GM18505 (cell line): ENCODE measurements around the gene WDHD1.
"Not testable (repeated sequence)": the region's sequence is repeated elsewhere in the genome, so short reads cannot be mapped to it uniquely, and the experiment has no call there.

Experiments used
- ATAC-seq: cut with Tn5 transposase; IDR thresholded peaks from one replicate; pipeline ENCODE4 v1.9.1; 2021; ENCODE audit not compliant: unreplicated experiment
- POLR2A ChIP-seq: IDR thresholded peaks from 4 replicates; pipeline ENCODE4 v1.6.1; 2011; ENCODE audit warnings: borderline replicate concordance; ENCODE audit not compliant: insufficient read depth, insufficient read length; ENCODE audit errors: extremely low read depth

The WDHD1 gene

DNA sequence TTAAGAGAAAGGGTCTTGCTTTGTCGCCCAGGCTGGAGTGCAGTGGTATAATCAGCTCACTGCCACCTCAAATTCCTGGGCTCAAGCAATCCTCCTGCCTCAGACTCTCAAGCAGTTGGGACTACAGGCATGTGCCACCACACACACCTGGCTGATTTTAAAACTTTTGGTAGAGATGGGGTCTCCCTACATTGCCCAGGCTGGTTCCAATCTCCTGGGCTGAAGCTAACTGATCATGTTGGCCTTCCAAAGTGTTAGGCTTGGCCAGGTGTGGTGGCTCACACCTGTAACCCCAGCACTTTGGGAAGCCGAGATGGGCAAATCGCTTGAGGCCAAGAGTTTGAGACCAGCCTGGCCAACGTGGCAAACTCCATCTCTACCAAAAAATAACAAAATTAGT lies 80.4 kb downstream of the WDHD1 start:
- no peak for TF ChIP-seq POLR2A
- no peak for ATAC-seq

DNA sequence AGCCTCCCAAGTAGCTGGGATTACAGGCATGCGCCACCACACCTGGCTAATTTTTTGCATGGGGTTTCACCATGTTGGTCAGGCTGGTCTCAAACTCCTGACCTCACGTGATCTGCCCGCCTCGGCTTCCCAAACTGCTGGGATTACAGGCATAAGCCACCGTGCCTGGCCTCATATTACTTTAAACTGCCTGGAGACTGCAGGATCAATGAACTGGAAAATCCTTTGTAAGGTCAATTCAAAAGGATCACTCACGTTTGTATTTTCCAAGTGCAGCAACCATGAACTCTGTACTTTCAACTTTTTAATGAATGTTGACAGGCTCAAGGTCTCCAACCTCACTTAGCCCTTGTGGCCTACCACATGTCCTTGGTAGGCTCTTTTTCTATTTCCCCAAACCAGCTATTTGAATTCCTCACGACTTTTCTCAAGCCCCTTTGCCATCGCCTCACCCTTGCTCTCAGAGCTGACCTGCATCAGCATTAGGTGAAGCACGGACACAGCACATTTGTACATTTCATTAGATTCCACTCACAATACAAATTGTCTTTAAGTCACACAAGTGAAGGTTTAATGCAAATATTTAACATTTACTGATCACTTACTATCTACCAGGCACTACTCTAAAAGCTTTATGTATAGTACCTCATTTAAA lies 82.0 kb downstream of the WDHD1 start:
- TF ChIP-seq POLR2A = no peak

DNA sequence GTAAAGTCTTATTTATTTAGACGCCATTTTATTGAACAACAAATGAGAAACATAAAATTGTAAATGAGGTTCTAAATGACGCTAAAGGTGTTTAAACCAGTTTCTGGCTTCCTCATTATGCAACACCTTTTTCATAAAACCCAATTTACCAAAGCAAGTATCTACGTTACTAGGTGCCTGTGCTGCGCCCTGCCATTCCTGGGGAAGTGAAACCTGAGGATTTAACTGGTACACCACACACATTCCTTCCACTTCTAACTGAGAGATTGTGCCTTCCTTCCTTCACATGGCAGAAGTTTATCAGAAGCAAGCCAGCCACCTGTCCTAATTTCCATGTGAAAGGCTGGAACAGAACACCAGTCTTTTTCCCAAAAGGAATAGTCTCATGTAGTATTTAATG lies 84.0 kb downstream of the WDHD1 start:
- no peak for TF ChIP-seq POLR2A
- no peak for ATAC-seq

More for the DNA sequence above, 82.0 kb downstream of the WDHD1 start:
- ATAC-seq = no peak

DNA sequence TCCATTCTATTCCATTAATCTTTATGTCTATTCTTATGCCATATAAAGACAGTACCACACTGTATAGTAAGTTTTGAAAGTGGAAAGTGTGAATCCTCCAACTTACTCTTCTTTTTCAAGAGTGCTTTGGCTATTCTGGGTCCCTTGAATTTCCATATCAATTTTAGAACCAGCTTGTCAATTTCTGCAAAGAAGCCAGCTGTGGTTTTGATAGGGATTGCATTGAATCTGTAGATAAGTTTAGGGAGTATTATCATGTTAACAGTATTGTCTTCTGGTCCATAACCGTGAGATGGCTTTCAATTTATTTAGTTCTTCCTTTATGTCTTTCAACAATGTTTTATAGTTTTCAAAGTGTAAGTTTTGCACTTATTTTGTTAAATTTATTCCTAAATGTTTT lies 90.1 kb downstream of the WDHD1 start:
- ATAC-seq = no peak
- TF ChIP-seq POLR2A = no peak

- no peak for ATAC-seq
- no peak for TF ChIP-seq POLR2A
Observed at GRCh38 chr14:54935958-54936357, 90.9 kb downstream of the WDHD1 start.

GRCh38 chr14:54935100-54935499 lies 91.8 kb downstream of the WDHD1 start:
- TF ChIP-seq POLR2A = no peak
- no peak for ATAC-seq

DNA sequence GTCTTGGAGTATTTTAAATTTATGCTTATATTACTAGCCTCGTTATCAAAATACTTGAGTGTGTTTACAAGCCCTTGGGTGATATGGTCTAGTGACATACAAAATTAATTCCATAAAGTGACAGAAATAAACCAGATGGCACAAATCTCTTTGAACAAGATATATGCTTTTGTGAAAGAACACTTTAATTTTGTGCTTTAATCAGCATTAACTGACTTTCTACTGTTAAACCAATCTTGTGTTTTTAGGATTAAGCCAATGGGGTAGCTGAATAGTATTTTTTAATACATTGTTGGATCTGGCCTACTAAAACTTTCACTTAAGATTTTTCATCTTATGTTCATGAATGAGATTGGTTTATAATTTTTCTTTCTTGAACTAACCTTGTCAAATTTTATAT lies 93.9 kb downstream of the WDHD1 start:
- TF ChIP-seq POLR2A = no peak
- no peak for ATAC-seq

DNA sequence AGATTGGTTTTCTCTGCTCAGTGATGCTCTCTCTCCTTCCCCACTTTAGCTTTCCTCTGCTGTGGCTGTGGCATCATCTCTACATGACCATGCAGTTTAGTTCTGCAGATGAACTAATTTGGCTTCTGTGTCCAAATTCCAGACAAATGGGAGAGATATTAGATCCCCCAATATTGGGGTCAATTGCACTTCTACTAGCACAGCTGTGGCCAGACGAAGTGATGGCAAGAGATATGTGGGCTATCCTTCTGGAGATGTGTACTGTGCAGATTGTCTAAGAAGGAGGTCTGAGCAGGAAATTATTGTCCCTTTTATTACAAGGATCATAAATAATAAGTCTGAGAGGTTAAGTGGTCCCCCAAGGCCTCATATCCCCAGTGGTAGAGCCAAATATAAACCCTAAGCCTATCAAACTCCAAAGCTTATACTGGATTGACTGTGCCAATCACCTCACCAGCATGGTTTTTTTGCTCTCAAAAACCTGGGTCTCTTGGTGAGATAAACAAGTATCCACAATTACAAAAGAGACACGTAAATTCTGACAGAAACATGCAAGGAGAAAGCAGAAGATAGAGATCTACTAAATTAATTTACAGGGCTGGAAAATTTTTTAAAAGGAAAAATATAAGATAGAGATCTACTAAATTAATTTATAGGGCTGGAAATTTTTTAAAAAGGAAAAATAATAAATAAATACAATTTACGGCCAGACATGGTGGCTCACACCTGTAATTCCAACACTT lies 95.1 kb downstream of the WDHD1 start:
- no peak for TF ChIP-seq POLR2A
- ATAC-seq = no peak

GRCh38 chr14:54931101-54931500 lies 95.8 kb downstream of the WDHD1 start:
- no peak for ATAC-seq
- TF ChIP-seq POLR2A = no peak

DNA sequence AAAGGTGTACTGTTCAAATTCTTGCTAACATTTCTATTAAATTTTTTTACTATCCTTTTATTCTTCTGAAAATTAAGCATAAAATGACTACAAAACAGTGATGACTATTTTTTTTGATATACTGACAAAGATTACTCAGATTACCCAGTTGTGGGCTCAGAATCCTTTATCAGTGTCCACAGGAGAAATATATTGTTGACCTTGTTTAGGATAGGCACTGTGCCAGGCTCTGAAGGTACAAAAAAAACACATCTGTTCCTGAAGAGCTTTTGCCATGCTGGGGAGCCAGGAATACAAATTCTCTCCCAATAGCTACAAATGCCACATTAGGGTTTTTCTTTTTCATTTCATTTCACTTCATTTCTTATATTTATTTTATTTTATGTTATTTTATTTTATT lies 97.3 kb downstream of the WDHD1 start:
- no peak for ATAC-seq
- TF ChIP-seq POLR2A = no peak

GRCh38 chr14:54928216-54928615 lies 98.7 kb downstream of the WDHD1 start:
- no peak for TF ChIP-seq POLR2A
- no peak for ATAC-seq

- TF ChIP-seq POLR2A = no peak
- ATAC-seq = no peak
Observed at GRCh38 chr14:54927551-54927950, 99.3 kb downstream of the WDHD1 start.

DNA sequence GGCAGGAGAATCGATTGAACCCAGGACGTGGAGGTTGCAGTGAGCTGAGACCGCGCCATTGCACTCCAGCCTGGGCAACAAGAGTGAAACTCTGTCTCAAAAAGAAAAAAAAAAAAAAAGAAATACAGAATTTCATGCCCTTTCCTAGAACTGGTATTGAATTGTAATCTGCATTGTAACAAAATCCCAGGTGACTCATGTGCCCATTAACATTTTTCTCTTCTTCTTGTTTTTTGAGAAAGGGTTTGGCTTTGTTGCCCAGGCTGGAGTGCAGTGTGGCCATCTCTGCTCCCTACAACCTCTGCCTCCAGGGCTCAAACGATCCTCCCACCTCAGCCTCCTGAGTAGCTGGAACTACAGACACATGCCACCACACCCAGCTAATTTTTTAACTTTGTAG lies 100.3 kb downstream of the WDHD1 start:
- ATAC-seq = not testable (repeated sequence)

DNA sequence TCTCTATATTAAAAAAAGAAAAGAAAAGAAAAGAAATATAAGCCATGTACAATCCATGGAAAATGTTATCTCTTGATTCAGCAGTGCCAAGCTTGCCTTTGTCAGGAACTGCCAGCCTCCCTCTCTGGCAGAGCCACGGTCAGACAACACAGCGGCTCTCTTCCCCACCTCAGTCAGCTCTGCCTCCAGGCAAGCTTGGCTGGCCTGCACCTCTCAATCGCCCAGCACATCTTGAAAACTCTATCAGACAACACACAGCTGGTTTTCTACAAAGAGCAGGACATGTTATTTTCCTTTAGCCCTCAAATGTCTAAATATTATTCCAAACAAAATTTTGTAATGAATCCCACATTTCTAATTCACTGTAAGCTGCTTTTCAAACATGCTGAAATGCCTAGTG lies 104.3 kb downstream of the WDHD1 start:
- no peak for TF ChIP-seq POLR2A
- no peak for ATAC-seq
